Fibroblast of lung (primary cell): ENCODE measurements around the gene CUBN. TPM values are rescaled to one million over a fixed set of nuclear protein-coding genes. Genes with fewer than 3 reads are reported as not detected.

Experiments used
- DNase-seq, 2 donors: peaks; one replicate each; pipeline versions ENCODE4 v3.0.0 to v3.0.0-alpha.2; 2010; ENCODE audit warnings: low read depth in 2 of 2
- H2AFZ ChIP-seq: 2 replicates; pipeline ENCODE4 v1.5.1; 2012; ENCODE audit warnings: low read length, control low read depth, inconsistent platforms
- H3K27ac ChIP-seq: 2 replicates; pipeline ENCODE4 v1.5.1; 2011; ENCODE audit warnings: low read length, control low read depth; ENCODE audit not compliant: insufficient read depth
- H3K27me3 ChIP-seq: 2 replicates; pipeline ENCODE4 v1.5.1; 2011; ENCODE audit warnings: mild to moderate bottlenecking, low read length; ENCODE audit not compliant: control insufficient read depth, insufficient read depth
- H3K36me3 ChIP-seq: 2 replicates; pipeline ENCODE4 v1.5.1; 2011; ENCODE audit warnings: low read length; ENCODE audit not compliant: control insufficient read depth, insufficient read depth
- H3K4me1 ChIP-seq: 2 replicates; pipeline ENCODE4 v1.5.1; 2011; ENCODE audit warnings: low read length; ENCODE audit not compliant: control insufficient read depth, insufficient read depth; ENCODE audit errors: extremely low read depth
- H3K4me2 ChIP-seq: 2 replicates; pipeline ENCODE4 v1.5.1; 2011; ENCODE audit warnings: low read length, control low read depth; ENCODE audit not compliant: insufficient read depth; ENCODE audit errors: extremely low read depth
- H3K4me3 ChIP-seq, 4 experiments: fragments of 200-600 bp in 1 of 4; sonication (generic) in 1 of 4; replicated peaks in 1 of 4; 2 replicates each; pipeline ENCODE4 v1.5.1; 2011 to 2016; ENCODE audit warnings: low read length in 4 of 4, low read depth in 3 of 4, mild to moderate bottlenecking in 3 of 4, control low read depth in 2 of 4, inconsistent platforms in 1 of 4, mixed read lengths in 1 of 4; ENCODE audit not compliant: insufficient read depth in 1 of 4; ENCODE audit errors: control extremely low read depth in 1 of 4
- H3K79me2 ChIP-seq: 2 replicates; pipeline ENCODE4 v1.5.1; 2012; ENCODE audit warnings: mild to moderate bottlenecking, low read length, inconsistent platforms; ENCODE audit not compliant: control insufficient read depth, insufficient read depth
- H3K9ac ChIP-seq: 2 replicates; pipeline ENCODE4 v1.5.1; 2011; ENCODE audit warnings: mild to moderate bottlenecking, low read length, control low read depth; ENCODE audit not compliant: insufficient read depth
- H3K9me3 ChIP-seq: 2 replicates; pipeline ENCODE4 v1.5.1; 2012; ENCODE audit warnings: low read depth, low read length; ENCODE audit not compliant: control insufficient read depth, insufficient read depth
- H4K20me1 ChIP-seq: 2 replicates; pipeline ENCODE4 v1.5.1; 2011; ENCODE audit warnings: low read length; ENCODE audit not compliant: control insufficient read depth, insufficient read depth; ENCODE audit errors: extremely low read depth
- EZH2 ChIP-seq: IDR thresholded peaks from 2 replicates; pipeline ENCODE4 v1.5.1; 2012; ENCODE audit warnings: low read length, control low read depth, mild to moderate bottlenecking; ENCODE audit errors: missing control alignments
- polyA plus RNA-seq, 2 donors: library from polyadenylated mRNA; depleted of rRNA in 1 of 2; stranded (reverse) in 1 of 2; unstranded in 1 of 2; fragments of >200 nt; gene quantifications; 2 replicates each; pipeline ENCODE4 v1.2.1, GENCODE V29; 2011 to 2012; ENCODE audit warnings: missing spikeins in 1 of 2
- total RNA-seq: library from RNA; depleted of rRNA; stranded (reverse); fragments of >200 nt; gene quantifications from 2 replicates; pipeline ENCODE4 v1.2.1, GENCODE V29; 2014
- TF ChIP-seq, protein P1 (sequence below), 2 donors: IDR thresholded peaks in 1 of 2; conservative IDR thresholded peaks in 1 of 2; 1 replicate in 1 of 2; 2 replicates in 1 of 2; pipeline ENCODE4 v1.5.1; 2011 to 2012; ENCODE audit warnings: low read length in 2 of 2, control low read depth in 1 of 2, inconsistent platforms in 1 of 2, low read depth in 1 of 2, mild to moderate bottlenecking in 1 of 2

CUBN gene
- total and polyA plus RNA-seq, 2 donors (not counting 1 experiment from before 2014, with no cell fraction given): 1.3 to 1.5 TPM

DNA sequence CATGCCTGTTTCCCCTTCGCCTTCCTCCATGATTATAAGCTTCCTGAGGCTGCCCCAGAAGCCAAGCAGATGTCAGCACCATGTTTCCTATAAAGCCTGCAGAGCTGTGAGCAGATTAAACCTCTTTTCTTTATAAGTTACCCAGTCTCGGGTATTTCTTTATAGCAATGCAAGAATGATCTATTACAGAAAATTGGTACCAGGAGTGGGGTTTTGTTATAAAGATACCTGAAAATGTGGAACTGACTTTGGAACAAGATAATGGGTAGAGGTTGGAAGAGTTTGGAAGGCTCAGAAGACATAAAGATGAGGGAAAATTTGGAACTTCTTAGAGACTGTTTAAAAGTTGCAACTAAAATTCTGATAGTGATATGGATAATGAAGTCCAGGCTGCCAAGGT, 307.6 kb downstream of the CUBN start:
- H3K9me3 ChIP-seq: no peaks in the 10 kb centered on the region
- TF ChIP-seq, protein P1, sequence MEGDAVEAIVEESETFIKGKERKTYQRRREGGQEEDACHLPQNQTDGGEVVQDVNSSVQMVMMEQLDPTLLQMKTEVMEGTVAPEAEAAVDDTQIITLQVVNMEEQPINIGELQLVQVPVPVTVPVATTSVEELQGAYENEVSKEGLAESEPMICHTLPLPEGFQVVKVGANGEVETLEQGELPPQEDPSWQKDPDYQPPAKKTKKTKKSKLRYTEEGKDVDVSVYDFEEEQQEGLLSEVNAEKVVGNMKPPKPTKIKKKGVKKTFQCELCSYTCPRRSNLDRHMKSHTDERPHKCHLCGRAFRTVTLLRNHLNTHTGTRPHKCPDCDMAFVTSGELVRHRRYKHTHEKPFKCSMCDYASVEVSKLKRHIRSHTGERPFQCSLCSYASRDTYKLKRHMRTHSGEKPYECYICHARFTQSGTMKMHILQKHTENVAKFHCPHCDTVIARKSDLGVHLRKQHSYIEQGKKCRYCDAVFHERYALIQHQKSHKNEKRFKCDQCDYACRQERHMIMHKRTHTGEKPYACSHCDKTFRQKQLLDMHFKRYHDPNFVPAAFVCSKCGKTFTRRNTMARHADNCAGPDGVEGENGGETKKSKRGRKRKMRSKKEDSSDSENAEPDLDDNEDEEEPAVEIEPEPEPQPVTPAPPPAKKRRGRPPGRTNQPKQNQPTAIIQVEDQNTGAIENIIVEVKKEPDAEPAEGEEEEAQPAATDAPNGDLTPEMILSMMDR (conservative IDR thresholded peaks at IDR 0.05 in 1 of 2, IDR thresholded peaks at IDR 0.05 in 1 of 2; ENCODE audit: low read depth in 1 of 2, low read length in 2 of 2): no peak
- no peak for TF ChIP-seq EZH2
- H3K4me1 ChIP-seq: peaks cover 2% of the 10 kb centered on the region
- DNase-seq: no peak
- H3K4me2 ChIP-seq: no peak overlapping the region
- H3K27me3 ChIP-seq: no peaks in the 10 kb centered on the region
- H3K79me2 ChIP-seq: no peaks in the 10 kb centered on the region
- H3K9ac ChIP-seq: no peak overlapping the region
- no peaks in the 10 kb centered on the region for H3K36me3 ChIP-seq
- no peak overlapping the region for H3K4me3 ChIP-seq
- H3K27ac ChIP-seq: no peak overlapping the region
- no peaks in the 10 kb centered on the region for H4K20me1 ChIP-seq
- no peak overlapping the region for H2AFZ ChIP-seq

DNA sequence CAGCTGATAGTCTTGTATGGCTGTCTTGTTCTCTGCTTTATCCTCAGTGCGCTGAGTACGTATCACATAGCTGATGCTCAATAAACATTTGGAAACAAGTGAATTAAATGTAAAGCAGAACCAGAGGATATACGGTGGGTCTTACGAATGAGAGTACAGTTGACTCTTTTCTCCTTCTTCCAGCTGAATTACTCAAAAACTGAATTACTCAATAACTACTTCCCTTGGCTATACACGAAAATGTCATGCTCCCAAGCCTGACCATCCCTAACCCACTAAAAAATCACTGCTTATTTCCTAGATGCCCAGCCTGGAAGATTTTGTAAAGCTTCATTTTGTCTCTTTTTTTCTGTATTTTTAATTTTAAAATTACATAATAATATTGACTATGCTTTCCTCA, 309.2 kb downstream of the CUBN start:
- DNase-seq: no peak
- H2AFZ ChIP-seq: no peak overlapping the region
- H3K79me2 ChIP-seq: peaks cover 15% of the 10 kb centered on the region
- H4K20me1 ChIP-seq: no peaks in the 10 kb centered on the region
- no peak overlapping the region for H3K4me2 ChIP-seq
- H3K36me3 ChIP-seq: no peaks in the 10 kb centered on the region
- no peak for TF ChIP-seq EZH2
- TF ChIP-seq, protein P1 (conservative IDR thresholded peaks at IDR 0.05 in 1 of 2, IDR thresholded peaks at IDR 0.05 in 1 of 2; ENCODE audit: low read depth in 1 of 2, low read length in 2 of 2): no peak
- no peak overlapping the region for H3K4me3 ChIP-seq
- no peaks in the 10 kb centered on the region for H3K9me3 ChIP-seq
- no peaks in the 10 kb centered on the region for H3K27me3 ChIP-seq
- H3K27ac ChIP-seq: no peak overlapping the region
- H3K4me1 ChIP-seq: peaks cover 7% of the 10 kb centered on the region
- H3K9ac ChIP-seq: no peak overlapping the region

DNA sequence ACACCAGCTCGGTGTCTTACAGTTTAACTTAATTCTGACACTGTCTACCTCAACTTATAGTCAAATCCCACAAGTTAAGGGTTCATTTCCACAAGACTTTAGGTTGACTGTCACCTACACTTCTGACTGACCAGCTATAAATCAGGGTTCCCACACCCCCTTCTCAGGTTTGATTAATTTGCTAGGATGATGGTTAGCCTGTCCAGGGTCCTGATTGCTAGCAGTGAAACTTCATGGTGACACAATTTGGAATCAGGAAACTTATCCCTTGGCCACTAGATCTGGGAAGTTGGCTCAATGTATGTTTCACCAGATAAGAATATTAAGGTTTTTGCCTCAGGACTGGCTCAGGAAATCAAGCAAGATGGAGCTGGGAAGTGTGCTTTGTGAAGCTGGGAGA, 309.6 kb downstream of the CUBN start:
- no peak overlapping the region for H3K4me3 ChIP-seq
- H3K79me2 ChIP-seq: peaks cover 19% of the 10 kb centered on the region
- H3K4me1 ChIP-seq: peaks cover 7% of the 10 kb centered on the region
- H3K4me2 ChIP-seq: no peak overlapping the region
- TF ChIP-seq, protein P1 (conservative IDR thresholded peaks at IDR 0.05 in 1 of 2, IDR thresholded peaks at IDR 0.05 in 1 of 2; ENCODE audit: low read depth in 1 of 2, low read length in 2 of 2): no peak
- no peak for TF ChIP-seq EZH2
- H3K9ac ChIP-seq: no peak overlapping the region
- peaks cover 3% of the 10 kb centered on the region for H3K36me3 ChIP-seq
- no peaks in the 10 kb centered on the region for H3K9me3 ChIP-seq
- H3K27ac ChIP-seq: no peak overlapping the region
- no peak overlapping the region for H2AFZ ChIP-seq
- no peaks in the 10 kb centered on the region for H4K20me1 ChIP-seq
- H3K27me3 ChIP-seq: no peaks in the 10 kb centered on the region
- DNase-seq: no peak
